Calu3 (cell line): ENCODE results near the gene HDGFL2. TPM values are rescaled to one million over a fixed set of nuclear protein-coding genes. Genes with fewer than 3 reads are reported as not detected.

Experiments used
- BruUV-seq: library from RNA; stranded (reverse); fragments of 400-500 nt; replicated peaks from 2 replicates; lab custom pipeline; 2021; lab: Mats Ljungman, UMichigan
- CTCF ChIA-PET: fragments of 300-600 bp; sonication (Branson Sonifier 250); formaldehyde crosslinking; loops from one replicate; lab custom pipeline; 2022; ENCODE audit warnings: antibody characterized with exemption; lab: Charles Lee
- DNase-seq: peaks from one replicate; pipeline ENCODE4 v3.0.0; 2022
- H3K27ac Mint-ChIP-seq: one replicate; pipeline ENCODE4 v1.8.0; 2022; ENCODE audit warnings: mixed read lengths; ENCODE audit not compliant: unreplicated experiment
- H3K27me3 Mint-ChIP-seq: one replicate; pipeline ENCODE4 v1.8.0; 2022; ENCODE audit warnings: mixed read lengths; ENCODE audit not compliant: unreplicated experiment
- H3K36me3 Mint-ChIP-seq: one replicate; pipeline ENCODE4 v1.8.0; 2022; ENCODE audit warnings: mild to moderate bottlenecking, moderate library complexity, mixed read lengths; ENCODE audit not compliant: insufficient read depth, unreplicated experiment
- H3K4me1 Mint-ChIP-seq: one replicate; pipeline ENCODE4 v1.8.0; 2022; ENCODE audit warnings: mild to moderate bottlenecking, low read depth, mixed read lengths; ENCODE audit not compliant: unreplicated experiment
- H3K4me3 Mint-ChIP-seq: one replicate; pipeline ENCODE4 v1.8.0; 2022; ENCODE audit warnings: mild to moderate bottlenecking, low read depth, moderate library complexity, mixed read lengths; ENCODE audit not compliant: unreplicated experiment
- H3K9me3 Mint-ChIP-seq: one replicate; pipeline ENCODE4 v1.8.0; 2022; ENCODE audit warnings: low read depth, mixed read lengths; ENCODE audit not compliant: unreplicated experiment
- intact Hi-C: fragments of 100-400 bp; cut with micrococcal nuclease; formaldehyde crosslinking; loops from one replicate; pipeline ENCODE4 v1.10.0; 2022; ENCODE audit not compliant: unreplicated experiment
- total RNA-seq: library from RNA; stranded (reverse); gene quantifications from 2 replicates; pipeline ENCODE4 v1.2.3, GENCODE V29; 2022
- TF ChIP-seq, protein P1 (sequence below): fragments of 200-600 bp; IDR thresholded peaks from one replicate; pipeline ENCODE4 v1.8.0; 2022; ENCODE audit warnings: antibody characterized with exemption; ENCODE audit not compliant: unreplicated experiment

The HDGFL2 gene
- total RNA-seq, 1 experiment from 2014 or later, result 40.6 TPM

DNA sequence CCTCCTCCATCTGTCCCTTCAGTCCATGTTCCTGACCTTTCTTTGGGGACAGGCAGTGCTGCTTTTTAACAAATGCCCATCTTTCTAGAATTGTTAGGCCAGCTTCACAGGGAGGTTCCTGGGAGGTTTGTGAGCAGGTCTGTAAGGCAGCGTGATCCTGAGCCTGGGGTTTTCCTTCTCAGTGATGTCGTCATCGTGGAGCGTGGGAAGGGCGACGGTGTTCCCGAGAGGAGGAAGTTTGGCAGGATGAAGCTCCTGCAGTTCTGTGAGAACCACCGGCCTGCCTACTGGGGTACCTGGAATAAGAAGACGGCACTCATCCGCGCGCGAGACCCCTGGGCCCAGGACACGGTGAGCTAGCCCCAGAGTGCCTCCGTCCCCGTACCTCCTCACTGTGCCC lies 42.8 kb upstream of the HDGFL2 start:
- Mint-ChIP-seq H3K4me1 (no peaks in the 10 kb centered on the region), H3K36me3 (peaks cover 37% of the 10 kb centered on the region), H3K27ac (no peak overlapping the region), H3K9me3 (no peaks in the 10 kb centered on the region), H3K4me3 (no peak overlapping the region), H3K27me3 (no peaks in the 10 kb centered on the region)
- no peak for DNase-seq
- BruUV-seq, result no TSS peak
- intact Hi-C loops, result no loop called here
- TF ChIP-seq, protein P1, sequence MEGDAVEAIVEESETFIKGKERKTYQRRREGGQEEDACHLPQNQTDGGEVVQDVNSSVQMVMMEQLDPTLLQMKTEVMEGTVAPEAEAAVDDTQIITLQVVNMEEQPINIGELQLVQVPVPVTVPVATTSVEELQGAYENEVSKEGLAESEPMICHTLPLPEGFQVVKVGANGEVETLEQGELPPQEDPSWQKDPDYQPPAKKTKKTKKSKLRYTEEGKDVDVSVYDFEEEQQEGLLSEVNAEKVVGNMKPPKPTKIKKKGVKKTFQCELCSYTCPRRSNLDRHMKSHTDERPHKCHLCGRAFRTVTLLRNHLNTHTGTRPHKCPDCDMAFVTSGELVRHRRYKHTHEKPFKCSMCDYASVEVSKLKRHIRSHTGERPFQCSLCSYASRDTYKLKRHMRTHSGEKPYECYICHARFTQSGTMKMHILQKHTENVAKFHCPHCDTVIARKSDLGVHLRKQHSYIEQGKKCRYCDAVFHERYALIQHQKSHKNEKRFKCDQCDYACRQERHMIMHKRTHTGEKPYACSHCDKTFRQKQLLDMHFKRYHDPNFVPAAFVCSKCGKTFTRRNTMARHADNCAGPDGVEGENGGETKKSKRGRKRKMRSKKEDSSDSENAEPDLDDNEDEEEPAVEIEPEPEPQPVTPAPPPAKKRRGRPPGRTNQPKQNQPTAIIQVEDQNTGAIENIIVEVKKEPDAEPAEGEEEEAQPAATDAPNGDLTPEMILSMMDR, result no peak
- CTCF ChIA-PET, result interaction anchor here (0.5 to 0.6 kb wide), 2 partner anchors 21 to 274 kb away, joined by 3 to 7 read pairs; no protein-coding TSS in a partner anchor

DNA sequence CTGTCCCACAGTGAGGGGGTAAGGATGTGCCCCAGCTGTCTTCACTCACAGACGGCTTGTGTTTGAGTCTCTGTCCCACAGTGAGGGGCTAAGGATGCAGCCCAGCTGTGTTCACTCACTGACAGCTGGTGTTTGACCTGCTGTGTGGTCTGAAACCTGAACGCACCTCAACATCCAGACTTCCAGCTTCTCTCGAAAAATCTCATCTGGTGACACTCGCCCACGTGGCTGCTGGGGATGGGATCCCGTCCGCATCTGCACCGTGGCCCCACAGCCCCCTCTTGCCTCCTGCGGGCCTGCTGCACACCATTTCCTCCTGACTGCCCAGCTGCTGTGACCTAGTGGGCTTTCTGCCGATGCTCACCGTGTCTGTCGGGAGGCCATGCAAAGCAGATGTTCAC lies 42.3 kb upstream of the HDGFL2 start:
- H3K4me1 Mint-ChIP-seq, result no peaks in the 10 kb centered on the region
- no TSS peak for BruUV-seq
- H3K36me3 Mint-ChIP-seq, result peaks cover 41% of the 10 kb centered on the region
- no peak for DNase-seq
- intact Hi-C loops, result no loop called here
- CTCF ChIA-PET, result interaction anchor here (0.5 kb wide), 1 partner anchor 273 kb away, joined by 3 read pairs; no protein-coding TSS in a partner anchor
- no peaks in the 10 kb centered on the region for H3K27me3 Mint-ChIP-seq
- H3K9me3 Mint-ChIP-seq, result no peaks in the 10 kb centered on the region
- TF ChIP-seq, protein P1, result no peak
- no peak overlapping the region for H3K27ac Mint-ChIP-seq
- H3K4me3 Mint-ChIP-seq, result no peak overlapping the region

DNA sequence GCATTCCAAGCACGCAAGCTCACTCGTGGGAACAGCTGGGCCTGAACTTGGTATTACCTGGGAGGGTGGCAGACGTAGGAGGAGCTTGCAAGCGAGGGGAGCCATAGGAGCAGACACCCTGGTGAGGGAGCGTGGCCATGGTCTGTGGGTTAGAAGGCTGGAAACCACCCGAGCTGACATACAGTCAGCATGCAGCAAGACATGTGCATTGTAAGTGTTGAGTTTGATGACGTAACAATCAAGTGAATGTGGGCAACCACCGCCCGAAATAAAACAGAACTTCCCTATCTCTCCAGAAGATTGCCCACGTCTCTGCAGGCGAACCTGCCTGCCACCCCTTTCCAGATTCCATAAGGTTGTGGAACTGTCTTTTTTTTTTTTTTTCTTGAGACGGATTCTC lies 41.3 kb upstream of the HDGFL2 start:
- TF ChIP-seq, protein P1, result no peak
- CTCF ChIA-PET, result no interaction called here
- H3K27me3 Mint-ChIP-seq, result no peaks in the 10 kb centered on the region
- H3K9me3 Mint-ChIP-seq, result no peaks in the 10 kb centered on the region
- no TSS peak for BruUV-seq
- no peak overlapping the region for H3K27ac Mint-ChIP-seq
- no peak overlapping the region for H3K4me3 Mint-ChIP-seq
- no peaks in the 10 kb centered on the region for H3K4me1 Mint-ChIP-seq
- intact Hi-C loops, result no loop called here
- peaks cover 42% of the 10 kb centered on the region for H3K36me3 Mint-ChIP-seq
- no peak for DNase-seq

DNA sequence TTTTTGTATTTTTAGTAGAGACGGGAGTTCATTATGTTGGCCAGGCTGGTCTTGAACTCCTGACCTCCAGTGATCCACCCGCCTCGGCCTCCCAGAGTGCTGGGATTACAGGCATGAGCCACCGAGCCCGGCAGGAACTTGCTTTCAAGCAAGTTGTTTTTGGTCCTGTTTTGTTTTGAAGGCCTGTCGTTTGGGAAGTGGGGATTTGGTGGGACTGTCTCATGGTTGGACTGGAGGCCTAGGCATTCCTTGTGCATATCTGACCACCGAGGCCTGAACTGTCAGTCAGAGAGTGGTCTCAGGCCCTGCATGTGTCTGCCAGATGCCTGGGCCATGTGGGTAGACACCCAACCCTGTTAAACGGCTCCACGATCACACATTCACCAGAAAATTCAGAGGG lies 40.8 kb upstream of the HDGFL2 start:
- Mint-ChIP-seq H3K36me3 (peaks cover 40% of the 10 kb centered on the region), H3K27ac (no peak overlapping the region), H3K4me3 (no peak overlapping the region), H3K27me3 (no peaks in the 10 kb centered on the region), H3K9me3 (no peaks in the 10 kb centered on the region), H3K4me1 (no peaks in the 10 kb centered on the region)
- CTCF ChIA-PET, result no interaction called here
- TF ChIP-seq, protein P1, result no peak
- DNase-seq, result no peak
- BruUV-seq, result no TSS peak
- intact Hi-C loops, result no loop called here
